ENCODE measurements around the gene KIAA1958.

Gene KIAA1958

GRCh38 chr9:112618385-112619009, 131.9 kb downstream of the KIAA1958 start:
- Histone ChIP-seq H3K4me3 (replicated peaks; ENCODE audit: insufficient read depth, low read length) (no peak overlapping the region), H3K27ac (replicated peaks) (no peak overlapping the region), H3K27me3 (ENCODE audit: insufficient read depth, poor library complexity, severe bottlenecking) (no peaks in the 10 kb centered on the region)
- TF ChIP-seq SPI1 (IDR thresholded peaks at IDR 0.05; ENCODE audit: borderline replicate concordance, low read depth) (no peak), CTCF (IDR thresholded peaks at IDR 0.05; ENCODE audit: insufficient read depth, low read length) (no peak), GABPA (IDR thresholded peaks at IDR 0.05; ENCODE audit: low read depth) (no peak)
- no peak for DNase-seq (ENCODE audit: low read depth in 1 of 2, low spot score in 1 of 2)

- TF ChIP-seq SPI1 (IDR thresholded peaks at IDR 0.05; ENCODE audit: borderline replicate concordance, low read depth) (no peak), REST (IDR thresholded peaks at IDR 0.05; ENCODE audit: insufficient replicate concordance, low read depth) (no peak), POLR2AphosphoS5 (IDR thresholded peaks at IDR 0.05; ENCODE audit: low read depth) (no peak), CTCF (IDR thresholded peaks at IDR 0.05; ENCODE audit: insufficient read depth, low read length) (no peak), GABPA (IDR thresholded peaks at IDR 0.05; ENCODE audit: low read depth) (no peak)
- no peak for DNase-seq (ENCODE audit: low read depth in 1 of 2, low spot score in 1 of 2)
- no peak overlapping the region for H3K4me3 ChIP-seq (replicated peaks; ENCODE audit: insufficient read depth, low read length)
Observed at GRCh38 chr9:112620388-112620787, 133.8 kb downstream of the KIAA1958 start.

GRCh38 chr9:112621018-112621655, 134.5 kb downstream of the KIAA1958 start:
- no peak for TF ChIP-seq POLR2AphosphoS5 (IDR thresholded peaks at IDR 0.05; ENCODE audit: low read depth)
- TF ChIP-seq CTCF (IDR thresholded peaks at IDR 0.05; ENCODE audit: insufficient read depth, low read length), result no peak
- no peak for TF ChIP-seq REST (IDR thresholded peaks at IDR 0.05; ENCODE audit: insufficient replicate concordance, low read depth)
- peak; percentile 29; the same call in 1 of the 2 replicates for TF ChIP-seq SPI1 (IDR thresholded peaks at IDR 0.05; ENCODE audit: borderline replicate concordance, low read depth)
- no peak for TF ChIP-seq GABPA (IDR thresholded peaks at IDR 0.05; ENCODE audit: low read depth)
- no peaks in the 10 kb centered on the region for H3K27me3 ChIP-seq (ENCODE audit: insufficient read depth, poor library complexity, severe bottlenecking)
- H3K27ac ChIP-seq (replicated peaks), result 0 out of 2 replicates have a peak overlapping the region, but pooled peaks have one; percentile 8
- no peak for DNase-seq (ENCODE audit: low read depth in 1 of 2, low spot score in 1 of 2)
- H3K4me3 ChIP-seq (replicated peaks; ENCODE audit: insufficient read depth, low read length), result no peak overlapping the region

More at GRCh38 chr9:112620388-112620787, 133.8 kb downstream of the KIAA1958 start:
- Histone ChIP-seq H3K27me3 (ENCODE audit: insufficient read depth, poor library complexity, severe bottlenecking) (no peaks in the 10 kb centered on the region), H3K27ac (replicated peaks) (no peak overlapping the region)

All from HL-60 (cell line).